Panc1 (cell line): ENCODE measurements around the gene MACROD2.

ENCODE experiments used
- CTCF ChIP-seq: fragments of 450-650 bp; IDR thresholded peaks from 2 replicates; pipeline ENCODE4 v1.5.1; 2017; ENCODE audit warnings: mild to moderate bottlenecking
- POLR2AphosphoS5 ChIP-seq: IDR thresholded peaks from 2 replicates; pipeline ENCODE4 v1.6.1; 2012; ENCODE audit warnings: mild to moderate bottlenecking, low read depth, low read length, moderate library complexity

GRCh38 chr20:15902493-15902892 lies 1907.2 kb downstream of the MACROD2 start:
- TF ChIP-seq CTCF: no peak
- no peak for TF ChIP-seq POLR2AphosphoS5
